Endothelial cell of umbilical vein (primary cell): Measurements from ENCODE around the gene REG1A. TPM values are rescaled to one million over a fixed set of nuclear protein-coding genes. Genes with fewer than 3 reads are reported as not detected.

Experiments
- BruUV-seq: library from RNA; stranded (reverse); fragments of 400-500 nt; replicated peaks from 2 replicates; lab custom pipeline; 2021; lab: Mats Ljungman, UMichigan
- CTCF ChIA-PET: fragments of 300-600, 350-600 bp; sonication (Branson Sonifier 250); formaldehyde crosslinking; loops from one replicate; lab custom pipeline; 2021; ENCODE audit warnings: antibody characterized with exemption, inconsistent platforms; lab: Charles Lee
- POLR2A ChIA-PET: fragments of 300-600, 350-600 bp; sonication (Branson Sonifier 250); formaldehyde crosslinking; loops from one replicate; lab custom pipeline; 2021; ENCODE audit warnings: antibody characterized with exemption, inconsistent platforms; lab: Charles Lee
- DNase-seq: peaks from one replicate; pipeline ENCODE4 v3.0.0-alpha.2; 2011; ENCODE audit warnings: low read depth, low spot score
- FAIRE-seq: peaks from 2 replicates; lab custom pipeline; 2011; peaks lifted over from hg19 to GRCh38; lab: Jason Lieb, UNC
- H2AFZ ChIP-seq: 2 replicates; pipeline ENCODE4 v1.6.0; 2012; ENCODE audit warnings: low read depth, low read length, control low read depth, inconsistent platforms
- H3K27ac ChIP-seq: 2 replicates; pipeline ENCODE4 v1.5.1; 2011; ENCODE audit warnings: low read depth, mild to moderate bottlenecking, control low read depth, low read length, moderate library complexity; ENCODE audit not compliant: insufficient read depth
- H3K27me3 ChIP-seq, 2 experiments: 2 replicates each; pipeline versions ENCODE4 v1.6.0 to v1.6.1; 2011; ENCODE audit warnings: low read length in 2 of 2, mixed read lengths in 1 of 2; ENCODE audit not compliant: control insufficient read depth in 2 of 2, insufficient read depth in 2 of 2
- H3K36me3 ChIP-seq, 2 experiments: 2 replicates in 1 of 2; 3 replicates in 1 of 2; pipeline ENCODE4 v1.5.1; 2011; ENCODE audit warnings: low read length in 2 of 2, mild to moderate bottlenecking in 1 of 2, moderate library complexity in 1 of 2; ENCODE audit not compliant: control insufficient read depth in 2 of 2, insufficient read depth in 2 of 2; ENCODE audit errors: extremely low read depth in 1 of 2
- H3K4me1 ChIP-seq: 3 replicates; pipeline ENCODE4 v1.5.1; 2011; ENCODE audit warnings: mild to moderate bottlenecking, low read length; ENCODE audit not compliant: control insufficient read depth, insufficient read depth; ENCODE audit errors: extremely low read depth
- H3K4me2 ChIP-seq: 2 replicates; pipeline ENCODE4 v1.6.1; 2011; ENCODE audit warnings: low read length, control low read depth, mixed read lengths; ENCODE audit not compliant: insufficient read depth
- H3K4me3 ChIP-seq, 3 experiments: fragments of 200-600 bp in 1 of 3; sonication (generic), shearing (Covaris generic) in 1 of 3; replicated peaks in 1 of 3; 2 replicates each; pipeline ENCODE4 v1.5.1; 2011 to 2016; ENCODE audit warnings: control low read depth in 3 of 3, low read length in 3 of 3, mild to moderate bottlenecking in 2 of 3, inconsistent platforms in 1 of 3, low read depth in 1 of 3, moderate library complexity in 1 of 3; ENCODE audit not compliant: insufficient read depth in 1 of 3
- H3K79me2 ChIP-seq: 2 replicates; pipeline ENCODE4 v1.6.0; 2012; ENCODE audit warnings: low read length, inconsistent platforms; ENCODE audit not compliant: control insufficient read depth, insufficient read depth
- H3K9ac ChIP-seq: replicated peaks from 2 replicates; pipeline ENCODE3; 2011; ENCODE audit warnings: low read length, control low read depth; ENCODE audit not compliant: insufficient read depth; ENCODE audit errors: extremely low read depth
- H3K9me1 ChIP-seq: replicated peaks from 3 replicates; pipeline ENCODE4 v1.6.0; 2011; ENCODE audit warnings: mild to moderate bottlenecking, low read length; ENCODE audit not compliant: control insufficient read depth, insufficient read depth; ENCODE audit errors: extremely low read depth
- H3K9me3 ChIP-seq: replicated peaks from 2 replicates; pipeline ENCODE4 v1.5.1; 2012; ENCODE audit warnings: low read length, inconsistent platforms; ENCODE audit not compliant: control insufficient read depth, insufficient read depth
- H4K20me1 ChIP-seq: replicated peaks from 2 replicates; pipeline ENCODE3; 2011; ENCODE audit warnings: mild to moderate bottlenecking, low read length; ENCODE audit not compliant: control insufficient read depth, insufficient read depth; ENCODE audit errors: extremely low read depth
- CTCF ChIP-seq, 2 donors: IDR thresholded peaks; 1 replicate in 1 of 2; 2 replicates in 1 of 2; pipeline ENCODE4 v1.5.1; 2011; ENCODE audit warnings: low read length in 2 of 2, mild to moderate bottlenecking in 2 of 2, moderate library complexity in 2 of 2, control low read depth in 1 of 2, inconsistent platforms in 1 of 2, low read depth in 1 of 2; ENCODE audit not compliant: insufficient read depth in 1 of 2; ENCODE audit errors: extremely low read depth in 1 of 2
- EZH2 ChIP-seq: IDR thresholded peaks from 2 replicates; pipeline ENCODE4 v1.6.1; 2012; ENCODE audit warnings: borderline replicate concordance, low read depth, mild to moderate bottlenecking, moderate library complexity, low read length, inconsistent platforms; ENCODE audit not compliant: severe bottlenecking
- FOS ChIP-seq: IDR thresholded peaks from 2 replicates; pipeline ENCODE4 v1.6.1; 2011; ENCODE audit warnings: mild to moderate bottlenecking, low read length, moderate library complexity, borderline replicate concordance; ENCODE audit not compliant: insufficient read depth
- GATA2 ChIP-seq: IDR thresholded peaks from 2 replicates; pipeline ENCODE4 v1.7.0; 2011; ENCODE audit warnings: low read depth, mild to moderate bottlenecking, moderate library complexity, mixed read lengths, low read length; ENCODE audit not compliant: insufficient read length, insufficient read depth
- JUN ChIP-seq: IDR thresholded peaks from 2 replicates; pipeline ENCODE4 v1.6.1; 2011; ENCODE audit warnings: borderline replicate concordance, low read depth; ENCODE audit not compliant: insufficient read length, insufficient read depth
- MAX ChIP-seq: IDR thresholded peaks from 2 replicates; pipeline ENCODE4 v1.6.1; 2011; ENCODE audit not compliant: insufficient read depth, insufficient read length
- MYC ChIP-seq: IDR thresholded peaks from one replicate; pipeline ENCODE4 v1.6.1; 2011; ENCODE audit warnings: mild to moderate bottlenecking, low read depth, low read length
- POLR2A ChIP-seq: IDR thresholded peaks from 2 replicates; pipeline ENCODE4 v1.6.1; 2012; ENCODE audit warnings: low read depth, mild to moderate bottlenecking, control low read depth, low read length
- POLR2AphosphoS5 ChIP-seq: IDR thresholded peaks from 2 replicates; pipeline ENCODE4 v1.6.1; 2012; ENCODE audit warnings: low read depth, mild to moderate bottlenecking, control low read depth, low read length, moderate library complexity; ENCODE audit not compliant: insufficient read depth
- dilution Hi-C: fragments of 300-500 bp; cut with MboI; formaldehyde crosslinking; loops from one replicate; pipeline ENCODE4 v1.15.0; 2019; ENCODE audit warnings: low sequenced_read_pairs; ENCODE audit not compliant: extremely low pct_ligation_motif_present
- intact Hi-C: fragments of 100-400 bp; cut with micrococcal nuclease; formaldehyde crosslinking; loops from one replicate; pipeline ENCODE4 v1.10.0; 2022
- polyA plus RNA-seq, 4 experiments: library from polyadenylated mRNA; depleted of rRNA in 3 of 4; stranded (reverse) in 3 of 4; unstranded in 1 of 4; fragments of >200 nt; gene quantifications; 2 replicates each; pipeline versions ENCODE4 v1.2.1 to v1.2.3, GENCODE V29; 2011 to 2012; ENCODE audit warnings: missing spikeins in 1 of 4
- total RNA-seq: library from RNA; stranded (reverse); gene quantifications from 2 replicates; pipeline ENCODE4 v1.2.3, GENCODE V29; 2021

Gene REG1A
- total and polyA plus RNA-seq, 2 donors (not counting 3 experiments of a cell fraction or from before 2014, with no cell fraction given) = not detected

- Histone ChIP-seq H3K9me3 (peaks cover 8% of the 10 kb centered on the region), H3K36me3 (no peaks in the 10 kb centered on the region), H3K27ac (no peak overlapping the region), H3K4me2 (no peak overlapping the region), H3K27me3 (no peaks in the 10 kb centered on the region), H3K79me2 (no peaks in the 10 kb centered on the region), H3K9me1 (no peaks in the 10 kb centered on the region), H2AFZ (no peak overlapping the region), H3K4me1 (no peaks in the 10 kb centered on the region), H4K20me1 (no peaks in the 10 kb centered on the region), H3K9ac (no peak overlapping the region), H3K4me3 (no peak overlapping the region)
- no TSS peak for BruUV-seq
- CTCF ChIA-PET = no interaction called here
- dilution Hi-C loops = no loop called here
- no peak for DNase-seq
- intact Hi-C loops = no loop called here
- POLR2A ChIA-PET = no interaction called here
- TF ChIP-seq EZH2 (no peak), JUN (no peak), POLR2A (no peak), MYC (no peak), CTCF (IDR thresholded peaks at IDR 0.05; ENCODE audit: extremely low read depth in 1 of 2, insufficient read depth in 1 of 2, low read depth in 1 of 2, low read length in 2 of 2) (no peak), POLR2AphosphoS5 (no peak), FOS (no peak), MAX (no peak), GATA2 (no peak)
- no peak for FAIRE-seq
Measured at GRCh38 chr2:79129260-79129659, 9.0 kb downstream of the REG1A start.
